HG03095 (cell line): Measurements from ENCODE around the gene NYAP2.

Experiments used
- ATAC-seq: cut with Tn5 transposase; IDR thresholded peaks from one replicate; pipeline ENCODE4 v1.9.1; 2021; ENCODE audit warnings: moderate library complexity; ENCODE audit not compliant: unreplicated experiment

The NYAP2 gene

DNA sequence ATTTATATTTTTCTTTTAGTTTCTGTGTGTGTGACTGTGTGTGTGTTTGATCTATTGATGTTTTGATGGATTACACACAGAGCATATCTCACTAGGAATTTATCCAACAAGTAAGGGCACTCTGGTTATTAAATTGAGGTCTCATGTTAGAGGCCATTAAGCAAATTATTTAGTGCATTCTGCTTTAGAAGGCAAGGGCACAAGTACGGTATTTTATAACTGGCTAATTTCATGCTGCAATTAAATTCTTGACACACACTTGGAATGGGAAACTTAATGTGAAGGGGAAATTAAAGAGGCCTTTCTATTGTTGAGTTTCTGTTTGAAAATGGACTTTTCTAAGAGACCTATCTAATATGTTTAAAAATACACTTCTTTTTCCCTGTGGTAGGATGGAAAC lies 25.8 kb downstream of the NYAP2 start:
- no peak for ATAC-seq

DNA sequence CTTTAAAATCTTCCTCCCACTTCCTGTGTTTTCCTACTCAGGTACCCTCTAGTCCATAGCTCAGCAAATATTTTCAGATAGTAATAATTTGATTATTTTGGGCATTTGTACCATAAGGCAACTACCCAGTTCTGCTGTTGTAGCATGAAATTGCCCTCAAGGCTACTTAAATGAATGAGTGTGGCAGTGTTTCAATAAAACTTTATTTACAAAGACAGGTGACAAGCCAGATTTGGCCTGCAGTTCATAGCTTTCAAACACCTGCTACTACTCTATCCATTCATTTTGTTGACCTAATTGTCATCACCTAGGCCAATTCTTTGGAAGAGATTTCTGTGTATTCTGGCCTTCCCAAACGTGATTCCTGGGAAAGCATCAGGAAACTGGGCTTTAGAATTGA lies 28.9 kb downstream of the NYAP2 start:
- no peak for ATAC-seq

DNA sequence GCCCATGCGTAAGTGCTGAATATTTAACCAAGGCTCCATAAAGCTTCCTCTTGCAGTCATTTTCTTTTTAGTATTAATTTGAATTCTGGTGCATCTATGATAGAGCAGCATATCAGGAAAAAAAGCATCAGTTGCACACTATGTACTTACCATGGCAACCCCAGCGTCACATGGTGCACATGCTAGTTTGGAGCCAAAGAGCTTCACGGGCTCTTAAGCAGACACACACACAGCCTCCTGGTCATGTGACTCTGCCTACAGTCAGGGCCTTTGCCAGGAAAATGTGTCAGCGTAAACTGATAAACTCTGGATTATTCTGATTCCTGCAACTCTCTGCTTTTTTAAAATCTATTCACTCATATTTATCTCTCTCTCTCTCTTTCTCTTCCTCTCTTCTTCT lies 30.2 kb downstream of the NYAP2 start:
- ATAC-seq = no peak

DNA sequence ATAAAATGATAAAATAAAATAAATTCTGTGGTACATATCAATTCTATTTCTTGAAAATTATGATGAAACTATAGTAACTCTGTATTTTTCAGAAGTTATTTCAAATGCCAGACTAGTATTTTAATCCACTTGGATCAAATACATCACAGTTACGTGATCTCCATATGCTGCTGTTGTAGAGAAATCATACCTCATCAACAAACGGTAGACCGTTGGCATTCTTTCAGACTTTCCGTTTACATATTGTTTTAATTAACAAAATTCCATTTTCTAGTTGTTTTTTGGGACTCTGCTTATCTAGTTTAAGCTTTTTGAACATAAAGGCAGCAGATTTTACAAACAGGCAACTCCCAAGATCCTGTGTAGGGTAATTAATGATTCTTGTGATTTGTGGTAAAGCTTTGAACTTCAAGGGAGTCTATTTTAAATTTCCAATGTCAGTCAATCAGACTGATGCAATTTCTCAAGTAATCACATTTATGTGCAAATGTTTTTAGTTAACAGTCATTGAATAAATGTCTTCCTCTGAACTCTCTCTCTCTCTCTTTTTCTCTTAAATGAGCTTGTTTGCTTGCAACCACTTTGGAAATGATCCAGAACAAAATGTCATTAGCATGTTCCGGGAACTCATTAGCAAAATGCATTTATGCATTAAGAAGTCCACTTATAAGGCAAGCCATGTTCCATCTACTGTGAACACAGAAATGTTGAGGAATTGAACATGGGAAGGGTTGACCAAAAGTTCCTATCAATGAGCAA lies 31.8 kb downstream of the NYAP2 start:
- no peak for ATAC-seq

DNA sequence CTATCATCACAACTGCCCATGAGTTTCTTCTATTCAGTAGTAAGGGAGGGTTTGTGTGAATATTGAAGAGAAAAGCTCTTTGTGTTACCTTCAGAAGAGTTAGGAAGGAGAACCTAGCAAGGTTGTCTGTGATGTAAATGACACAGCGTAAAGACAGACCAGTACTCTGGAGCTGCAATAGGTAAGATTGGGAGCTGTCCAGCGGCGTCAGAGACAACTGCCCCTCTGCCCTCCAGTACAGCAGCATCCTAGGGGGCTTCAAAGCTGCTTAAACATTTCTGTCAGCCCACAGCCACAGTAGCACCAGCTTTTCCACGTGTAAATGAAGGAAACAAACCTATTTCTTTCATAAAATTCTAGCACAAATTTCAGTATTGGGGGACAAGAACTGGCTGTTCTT lies 34.5 kb downstream of the NYAP2 start:
- no peak for ATAC-seq

DNA sequence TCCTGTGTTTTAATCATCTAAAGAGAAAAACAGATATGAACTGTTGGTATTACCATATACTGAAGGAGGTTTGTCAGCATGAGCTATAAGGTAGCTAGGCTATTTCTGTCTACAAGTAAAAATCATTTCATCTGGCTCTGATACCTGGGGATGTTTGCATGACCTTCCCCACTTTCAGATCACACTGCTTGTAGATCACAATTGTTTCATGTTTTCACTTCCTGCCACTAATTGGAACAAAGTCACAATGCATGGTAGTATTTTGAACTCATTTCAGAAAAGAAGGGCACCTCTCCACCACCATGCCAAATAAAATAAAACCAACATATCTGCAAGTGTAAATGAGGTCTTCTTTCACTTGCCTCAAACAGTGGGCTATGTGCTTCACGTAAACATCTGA lies 37.8 kb downstream of the NYAP2 start:
- no peak for ATAC-seq

DNA sequence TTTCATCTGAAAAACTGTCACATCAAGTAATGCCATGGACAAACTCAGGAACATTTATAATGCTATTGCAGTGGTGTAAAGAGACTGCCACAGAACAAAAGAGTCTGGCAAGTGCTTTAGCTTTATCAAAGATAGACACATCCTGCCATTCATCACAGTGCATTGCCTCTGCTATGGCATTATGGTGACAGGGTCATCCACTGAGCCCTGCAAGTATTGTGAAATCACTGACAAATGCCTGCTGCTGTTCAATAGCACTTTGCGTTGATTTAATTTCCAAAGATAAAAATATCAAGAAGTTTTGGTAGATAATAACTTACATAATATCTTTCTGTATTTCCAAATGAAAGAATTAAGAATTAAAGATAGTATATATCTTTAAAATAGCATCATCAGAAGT lies 38.7 kb downstream of the NYAP2 start:
- no peak for ATAC-seq

DNA sequence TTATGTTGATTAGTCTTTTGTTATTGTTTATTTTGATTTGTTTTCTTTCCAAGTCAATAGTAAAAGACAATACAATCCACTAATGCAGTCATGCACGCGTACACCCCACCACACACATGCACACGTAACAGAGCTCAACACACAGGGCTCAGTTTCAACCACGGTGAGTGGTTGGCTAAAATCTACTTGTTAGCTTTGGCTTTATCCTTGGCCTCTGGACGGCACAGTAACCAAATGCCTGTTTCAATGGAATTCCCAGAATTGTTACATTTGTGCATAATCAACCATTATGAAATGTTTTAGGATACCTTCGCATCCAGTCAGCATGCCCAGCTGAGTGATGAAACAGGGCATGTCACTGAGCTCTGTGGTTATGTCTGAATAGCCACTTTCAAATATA lies 53.2 kb downstream of the NYAP2 start:
- no peak for ATAC-seq

DNA sequence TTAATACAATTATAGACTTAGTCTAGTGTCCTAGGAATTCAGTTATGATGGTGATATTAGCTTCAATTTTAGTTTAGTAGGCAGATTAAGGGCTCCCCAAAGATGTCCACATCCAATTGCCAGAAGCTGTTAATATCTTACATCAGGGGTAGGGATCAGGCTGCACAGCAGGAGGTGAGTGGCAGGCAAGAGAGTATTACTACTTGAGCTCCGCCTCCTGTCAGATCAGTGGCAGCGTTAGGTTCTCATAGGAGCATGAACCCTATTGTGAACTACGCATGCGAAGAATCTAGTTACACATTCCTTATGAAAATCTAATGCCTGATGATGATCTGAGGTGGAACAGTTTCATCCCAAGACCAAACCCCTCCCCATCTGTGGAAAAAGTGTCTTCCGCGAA lies 54.9 kb downstream of the NYAP2 start:
- no peak for ATAC-seq

DNA sequence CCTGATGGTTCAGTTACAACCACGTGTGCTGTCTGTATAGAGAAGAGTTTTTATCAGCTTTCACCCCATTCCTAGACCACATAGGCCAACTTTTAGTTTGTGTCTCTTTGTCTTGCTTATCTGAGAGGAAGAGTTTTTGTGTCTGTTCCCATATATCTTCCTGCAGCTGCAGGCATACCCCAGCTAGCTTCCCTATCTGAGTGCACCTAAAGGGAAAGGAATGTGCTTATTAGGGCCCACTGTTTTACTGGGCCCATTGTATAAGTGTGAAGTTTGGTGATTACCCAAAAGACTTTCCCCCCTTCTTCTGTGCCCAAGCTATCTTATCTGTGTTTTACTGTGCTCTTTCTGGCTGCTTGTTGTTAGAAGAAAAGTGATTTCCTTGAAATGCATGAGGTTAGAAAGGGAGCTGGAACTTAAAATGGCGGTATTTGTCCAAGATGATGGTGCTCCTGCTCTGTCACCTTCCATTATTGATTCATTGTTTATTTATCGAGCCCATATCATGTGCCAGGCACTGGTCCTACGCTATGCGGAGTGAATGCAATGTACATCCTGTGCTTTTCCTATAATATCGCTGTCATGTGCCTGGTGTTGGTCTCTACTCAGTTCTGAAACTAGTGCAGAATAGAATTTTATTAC lies 57.2 kb downstream of the NYAP2 start:
- ATAC-seq = no peak

DNA sequence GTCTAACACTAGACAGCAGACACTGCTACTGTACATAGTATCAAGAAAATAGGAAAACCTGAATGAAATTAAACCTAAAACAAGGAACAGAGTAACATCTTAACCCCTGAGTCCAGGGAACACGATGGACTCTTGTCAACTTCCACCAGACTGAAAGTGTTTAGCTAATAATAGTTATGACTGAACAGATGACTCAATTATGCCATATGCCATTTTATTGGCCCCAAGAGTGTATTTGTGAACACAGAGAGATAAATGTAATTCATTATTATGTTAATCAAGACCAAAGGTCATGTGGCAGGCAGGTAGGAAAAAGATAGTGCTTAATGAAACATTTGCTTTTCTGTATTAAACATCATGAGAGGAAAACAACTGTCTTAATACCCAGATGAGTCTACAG lies 58.0 kb downstream of the NYAP2 start:
- no peak for ATAC-seq

DNA sequence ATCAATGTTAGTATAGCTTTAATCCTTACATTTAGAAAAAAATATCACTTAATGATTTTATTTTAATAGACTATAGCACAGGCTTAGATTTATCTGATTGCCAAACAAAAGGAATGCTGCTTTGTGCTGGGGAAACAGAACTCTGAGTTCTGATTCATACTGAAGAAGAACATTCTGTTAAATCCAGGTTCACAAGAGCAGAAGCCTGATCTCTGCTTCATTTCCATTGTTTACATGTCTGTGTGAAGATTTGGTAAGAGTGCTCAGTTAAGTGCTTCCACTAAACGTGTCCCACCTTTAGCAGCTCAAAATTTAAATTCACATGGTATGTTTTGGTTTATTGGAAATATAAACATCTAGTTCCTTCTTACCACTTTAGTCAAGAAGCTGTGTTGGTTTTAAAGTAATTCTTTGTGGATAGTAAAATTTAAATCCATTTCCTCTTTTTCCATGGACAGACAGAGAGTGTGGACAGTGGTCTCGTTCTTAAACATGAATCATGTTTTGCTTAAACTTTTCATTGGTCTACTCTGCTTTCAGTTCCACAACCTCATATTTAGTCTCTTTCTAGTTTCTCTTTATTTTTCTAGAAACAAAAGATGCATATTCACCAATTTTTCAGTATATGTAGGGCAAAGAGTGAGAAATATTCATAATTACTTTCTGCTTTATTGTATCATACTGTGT lies 59.1 kb downstream of the NYAP2 start:
- no peak for ATAC-seq

DNA sequence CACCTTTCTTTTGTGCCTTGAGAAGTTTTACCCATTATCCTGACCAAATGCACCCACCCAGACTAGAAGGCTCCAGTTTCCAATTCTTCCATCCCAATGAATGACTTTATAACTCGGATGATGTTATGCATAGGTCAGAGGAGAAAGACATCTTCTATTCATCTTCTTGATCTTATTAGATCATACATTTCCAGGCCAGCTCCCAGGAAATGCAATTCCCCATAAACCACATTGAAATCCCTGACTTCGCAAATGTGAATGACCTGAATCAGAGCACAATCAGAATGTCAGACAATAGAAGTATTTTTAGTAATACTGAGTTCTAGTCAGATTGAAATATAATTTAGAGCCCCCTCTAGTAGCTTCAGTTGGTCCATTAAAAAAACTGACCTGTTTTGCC lies 62.9 kb downstream of the NYAP2 start:
- ATAC-seq = no peak

DNA sequence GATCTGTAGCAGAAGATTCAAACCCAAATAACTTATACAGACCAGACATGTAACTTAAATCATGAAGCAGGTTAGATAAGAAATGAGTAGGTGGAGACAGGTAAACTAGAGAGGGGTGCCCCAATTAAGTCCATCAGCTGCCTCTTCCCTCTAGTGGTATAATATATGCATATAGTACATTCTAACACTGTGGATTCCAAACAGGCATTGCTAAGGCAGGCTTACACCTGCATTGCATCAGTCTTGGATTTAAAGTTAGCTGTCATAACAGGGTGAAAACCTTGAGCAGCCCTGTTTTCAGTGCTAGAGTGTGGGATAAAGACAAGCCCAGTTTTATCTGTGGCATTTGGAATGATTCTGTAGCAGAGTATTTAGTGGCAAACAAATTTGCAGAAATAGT lies 63.4 kb downstream of the NYAP2 start:
- ATAC-seq = no peak

DNA sequence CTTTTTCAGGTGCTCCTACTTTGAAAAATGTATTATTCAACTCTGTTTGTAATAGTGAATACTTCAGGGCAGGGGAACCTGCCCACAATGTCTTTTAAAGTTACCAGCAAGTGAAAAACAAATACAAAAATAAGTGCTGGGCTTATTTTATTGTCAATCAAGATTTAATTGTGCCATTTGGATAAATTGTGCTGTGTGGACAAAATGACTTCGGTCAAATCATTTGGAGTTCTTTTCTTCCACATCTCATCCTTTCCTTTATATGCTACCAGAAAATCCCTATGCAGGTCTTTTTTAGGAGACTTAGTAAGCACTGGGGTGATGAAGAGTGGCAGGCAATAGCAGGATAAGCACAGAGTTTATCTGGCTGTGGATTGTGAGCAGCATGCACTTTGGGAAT lies 63.9 kb downstream of the NYAP2 start:
- no peak for ATAC-seq

DNA sequence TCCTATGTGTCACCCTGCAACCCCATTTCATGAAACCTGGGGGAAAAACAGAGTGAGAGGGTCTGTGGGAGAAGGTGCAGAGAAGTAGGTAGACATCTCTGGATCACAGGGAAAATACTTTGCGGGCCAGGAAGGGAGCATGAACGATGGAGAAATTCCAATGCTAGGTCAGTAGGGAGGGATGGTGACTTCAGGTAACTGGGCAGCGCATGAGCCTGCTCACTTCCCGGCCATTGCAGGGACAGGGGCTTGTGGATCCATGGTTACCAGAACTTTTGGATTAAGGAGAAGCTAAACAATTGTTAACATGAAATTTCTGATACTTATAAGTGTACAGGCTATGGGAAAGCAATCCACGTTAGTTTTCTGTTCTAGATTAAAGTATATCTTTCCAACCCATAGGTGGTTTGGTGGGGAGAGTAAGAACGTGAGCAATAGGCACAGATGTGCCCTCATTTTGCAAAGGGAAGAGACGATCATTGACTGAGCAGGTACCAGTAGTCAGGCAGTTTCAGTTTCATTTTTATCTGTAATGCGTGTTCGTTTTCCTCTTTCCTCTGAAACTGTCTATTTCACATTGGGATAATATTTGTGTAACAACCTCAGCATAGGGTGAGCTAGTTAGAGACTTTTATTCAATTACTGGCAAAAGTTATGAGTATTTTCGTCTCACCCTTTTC lies 65.0 kb downstream of the NYAP2 start:
- peak; percentile 71 for ATAC-seq

DNA sequence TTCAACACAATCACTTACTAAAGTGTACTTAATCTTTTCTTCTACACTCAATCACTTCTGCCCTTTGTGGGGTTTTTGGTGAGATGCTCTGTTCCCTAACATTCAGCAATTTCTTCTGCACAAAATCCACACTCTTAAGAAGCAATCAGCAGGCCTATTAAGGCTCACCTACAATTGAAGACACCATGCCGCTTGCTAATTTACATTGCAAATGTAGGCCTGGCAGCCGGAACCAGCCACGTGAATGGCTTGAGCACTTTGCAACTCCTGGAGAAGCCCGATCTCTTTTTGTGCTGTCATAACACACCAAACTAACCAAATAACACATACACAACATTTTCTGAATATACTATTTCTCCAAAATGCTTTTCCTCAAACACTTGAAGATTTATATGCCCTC lies 66.3 kb downstream of the NYAP2 start:
- ATAC-seq = no peak

DNA sequence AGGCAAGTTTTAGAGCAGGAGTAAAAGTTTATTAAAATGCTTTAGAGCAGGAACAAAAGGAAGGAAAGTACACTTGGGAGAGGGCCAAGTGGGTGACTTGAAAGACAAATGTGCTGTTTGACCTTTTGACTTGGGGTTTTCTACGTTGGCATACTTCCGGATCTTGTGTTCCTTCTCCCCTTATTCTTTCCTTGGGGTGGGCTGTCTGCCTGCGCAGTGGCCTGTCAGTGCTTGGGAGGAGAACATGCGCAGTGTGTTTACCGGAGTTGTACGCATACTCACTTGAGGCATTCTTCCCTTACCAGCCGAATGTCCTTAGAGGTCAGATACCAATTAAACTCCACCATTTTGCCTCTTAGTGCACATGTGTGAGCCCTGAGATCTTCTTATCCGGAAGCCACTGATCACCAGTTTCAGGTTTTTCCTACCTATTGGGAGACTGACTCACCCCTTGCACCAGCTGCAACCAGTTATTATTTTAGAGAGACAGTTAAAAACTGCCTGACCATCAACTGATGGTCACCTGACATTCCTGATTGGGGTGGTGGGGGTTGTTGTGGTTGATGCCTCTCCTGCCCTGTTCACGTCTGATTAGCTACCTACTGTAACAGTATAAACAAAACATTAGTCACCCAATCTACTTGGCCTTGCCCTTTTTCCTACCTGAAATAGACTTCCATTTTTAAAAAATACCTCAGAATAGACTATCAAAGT lies 67.5 kb downstream of the NYAP2 start:
- no peak for ATAC-seq

DNA sequence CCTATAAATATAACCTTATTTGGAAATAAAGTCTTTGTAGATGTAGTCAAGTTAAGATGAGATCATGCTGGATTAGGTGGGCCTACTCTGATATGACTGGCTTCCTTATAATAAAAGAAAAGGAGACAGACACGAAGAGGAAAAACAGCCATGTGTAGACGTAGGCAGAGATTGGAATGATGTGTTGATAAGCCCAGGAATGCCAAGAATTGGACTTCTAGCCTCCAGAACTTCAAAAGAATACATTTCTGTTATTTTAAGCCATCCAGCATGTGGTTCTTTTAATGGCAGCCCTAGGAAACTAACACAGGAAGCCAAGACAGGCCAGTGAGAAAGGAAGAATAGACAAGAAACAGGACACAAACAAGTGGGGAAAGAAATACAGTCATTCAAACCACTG lies 68.6 kb downstream of the NYAP2 start:
- ATAC-seq = no peak

DNA sequence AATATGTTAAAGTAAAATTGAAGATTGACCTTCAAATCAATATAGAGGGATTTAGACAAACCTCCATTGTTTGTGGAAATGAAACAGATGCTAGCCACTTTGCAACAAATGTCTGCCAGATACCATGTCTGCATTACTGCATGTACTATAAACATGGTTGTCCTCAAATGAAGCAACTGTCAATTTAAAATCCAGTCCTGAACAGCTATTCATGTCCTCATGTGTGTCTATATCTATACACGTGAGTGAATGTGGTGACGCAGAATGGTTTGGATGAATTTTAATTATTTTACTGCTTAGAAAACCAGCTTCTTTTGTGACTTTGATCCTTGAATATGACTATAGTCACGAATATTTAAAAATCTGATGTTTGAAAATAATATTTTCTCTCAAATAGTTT lies 71.5 kb downstream of the NYAP2 start:
- no peak for ATAC-seq

DNA sequence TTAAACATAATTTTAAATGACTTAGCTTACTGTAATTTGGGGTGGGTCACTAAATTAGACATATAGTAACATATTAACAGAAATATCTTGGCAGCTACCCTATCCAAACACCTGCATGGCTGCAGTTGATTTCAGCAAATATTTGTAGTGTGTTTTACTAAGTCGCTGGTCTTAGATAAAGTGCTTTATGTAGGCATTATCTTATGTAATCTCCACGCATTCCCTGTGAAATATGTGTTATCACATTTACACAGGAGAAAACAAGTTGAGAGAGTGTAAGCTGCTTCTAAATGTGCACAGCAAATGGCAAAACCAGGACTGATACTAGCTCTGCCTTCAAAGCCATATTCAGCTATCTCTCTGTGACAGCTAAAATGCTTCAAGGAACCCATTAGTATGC lies 72.0 kb downstream of the NYAP2 start:
- ATAC-seq = no peak
